ENCODE measurements around the gene PI4KA.

The PI4KA gene

GRCh38 chr22:20760084-20760483, 98.5 kb downstream of the PI4KA start:
- no peak for DNase-seq
- no peak overlapping the region for H3K4me3 ChIP-seq (ENCODE audit: low read depth, low read length)
- TF ChIP-seq, protein P1, sequence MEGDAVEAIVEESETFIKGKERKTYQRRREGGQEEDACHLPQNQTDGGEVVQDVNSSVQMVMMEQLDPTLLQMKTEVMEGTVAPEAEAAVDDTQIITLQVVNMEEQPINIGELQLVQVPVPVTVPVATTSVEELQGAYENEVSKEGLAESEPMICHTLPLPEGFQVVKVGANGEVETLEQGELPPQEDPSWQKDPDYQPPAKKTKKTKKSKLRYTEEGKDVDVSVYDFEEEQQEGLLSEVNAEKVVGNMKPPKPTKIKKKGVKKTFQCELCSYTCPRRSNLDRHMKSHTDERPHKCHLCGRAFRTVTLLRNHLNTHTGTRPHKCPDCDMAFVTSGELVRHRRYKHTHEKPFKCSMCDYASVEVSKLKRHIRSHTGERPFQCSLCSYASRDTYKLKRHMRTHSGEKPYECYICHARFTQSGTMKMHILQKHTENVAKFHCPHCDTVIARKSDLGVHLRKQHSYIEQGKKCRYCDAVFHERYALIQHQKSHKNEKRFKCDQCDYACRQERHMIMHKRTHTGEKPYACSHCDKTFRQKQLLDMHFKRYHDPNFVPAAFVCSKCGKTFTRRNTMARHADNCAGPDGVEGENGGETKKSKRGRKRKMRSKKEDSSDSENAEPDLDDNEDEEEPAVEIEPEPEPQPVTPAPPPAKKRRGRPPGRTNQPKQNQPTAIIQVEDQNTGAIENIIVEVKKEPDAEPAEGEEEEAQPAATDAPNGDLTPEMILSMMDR (IDR thresholded peaks at IDR 0.05; ENCODE audit: low read depth, low read length): no peak
- peaks cover 36% of the 10 kb centered on the region for H3K36me3 ChIP-seq
- H3K9me3 ChIP-seq: no peaks in the 10 kb centered on the region
- no peaks in the 10 kb centered on the region for H3K4me1 ChIP-seq
- H3K27me3 ChIP-seq: no peaks in the 10 kb centered on the region

- H3K36me3 ChIP-seq: peaks cover 22% of the 10 kb centered on the region
- no peak for DNase-seq
- H3K27me3 ChIP-seq: no peaks in the 10 kb centered on the region
- TF ChIP-seq, protein P1 (IDR thresholded peaks at IDR 0.05; ENCODE audit: low read depth, low read length): peak; percentile 11
- no peaks in the 10 kb centered on the region for H3K4me1 ChIP-seq
- no peaks in the 10 kb centered on the region for H3K9me3 ChIP-seq
- H3K4me3 ChIP-seq (ENCODE audit: low read depth, low read length): no peak overlapping the region
Measured at GRCh38 chr22:20758688-20759087, 99.9 kb downstream of the PI4KA start.

GRCh38 chr22:20756846-20757245, 101.8 kb downstream of the PI4KA start:
- H3K36me3 ChIP-seq: peaks cover 22% of the 10 kb centered on the region
- TF ChIP-seq, protein P1 (IDR thresholded peaks at IDR 0.05; ENCODE audit: low read depth, low read length): no peak
- no peak for DNase-seq

DNA sequence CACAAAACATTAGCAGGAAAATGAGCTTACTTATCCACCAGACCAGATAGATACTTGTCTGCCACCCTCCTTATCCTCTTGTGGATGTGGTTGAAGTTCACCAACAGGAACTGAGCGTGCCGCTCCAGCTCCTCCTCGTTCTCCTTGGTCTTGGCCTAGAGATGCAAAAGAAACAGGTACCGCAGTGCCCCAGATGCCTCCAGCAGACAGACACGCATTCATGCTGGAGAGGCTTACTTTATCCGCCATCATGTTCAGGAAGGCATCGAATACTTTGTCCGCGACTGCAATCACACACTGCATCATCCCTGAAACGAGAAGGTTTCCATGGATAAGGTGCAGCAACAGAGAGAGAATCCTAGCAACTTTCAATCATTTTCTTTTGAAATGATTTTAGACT, 105.7 kb downstream of the PI4KA start:
- H3K36me3 ChIP-seq: peaks cover 22% of the 10 kb centered on the region
- no peak overlapping the region for H3K4me3 ChIP-seq (ENCODE audit: low read depth, low read length)
- no peaks in the 10 kb centered on the region for H3K4me1 ChIP-seq
- no peak for DNase-seq
- TF ChIP-seq, protein P1 (IDR thresholded peaks at IDR 0.05; ENCODE audit: low read depth, low read length): no peak
- no peaks in the 10 kb centered on the region for H3K27me3 ChIP-seq
- H3K9me3 ChIP-seq: no peaks in the 10 kb centered on the region

More at GRCh38 chr22:20756846-20757245, 101.8 kb downstream of the PI4KA start:
- H3K27me3 ChIP-seq: no peaks in the 10 kb centered on the region
- H3K9me3 ChIP-seq: no peaks in the 10 kb centered on the region
- no peak overlapping the region for H3K4me3 ChIP-seq (ENCODE audit: low read depth, low read length)
- H3K4me1 ChIP-seq: no peaks in the 10 kb centered on the region

- Histone ChIP-seq H3K4me1 (no peaks in the 10 kb centered on the region), H3K36me3 (peaks cover 26% of the 10 kb centered on the region), H3K27me3 (no peaks in the 10 kb centered on the region), H3K9me3 (no peaks in the 10 kb centered on the region), H3K4me3 (ENCODE audit: low read depth, low read length) (no peak overlapping the region)
- DNase-seq: no peak
- TF ChIP-seq, protein P1 (IDR thresholded peaks at IDR 0.05; ENCODE audit: low read depth, low read length): no peak
Measured at GRCh38 chr22:20752104-20752741, 106.4 kb downstream of the PI4KA start.

DNA sequence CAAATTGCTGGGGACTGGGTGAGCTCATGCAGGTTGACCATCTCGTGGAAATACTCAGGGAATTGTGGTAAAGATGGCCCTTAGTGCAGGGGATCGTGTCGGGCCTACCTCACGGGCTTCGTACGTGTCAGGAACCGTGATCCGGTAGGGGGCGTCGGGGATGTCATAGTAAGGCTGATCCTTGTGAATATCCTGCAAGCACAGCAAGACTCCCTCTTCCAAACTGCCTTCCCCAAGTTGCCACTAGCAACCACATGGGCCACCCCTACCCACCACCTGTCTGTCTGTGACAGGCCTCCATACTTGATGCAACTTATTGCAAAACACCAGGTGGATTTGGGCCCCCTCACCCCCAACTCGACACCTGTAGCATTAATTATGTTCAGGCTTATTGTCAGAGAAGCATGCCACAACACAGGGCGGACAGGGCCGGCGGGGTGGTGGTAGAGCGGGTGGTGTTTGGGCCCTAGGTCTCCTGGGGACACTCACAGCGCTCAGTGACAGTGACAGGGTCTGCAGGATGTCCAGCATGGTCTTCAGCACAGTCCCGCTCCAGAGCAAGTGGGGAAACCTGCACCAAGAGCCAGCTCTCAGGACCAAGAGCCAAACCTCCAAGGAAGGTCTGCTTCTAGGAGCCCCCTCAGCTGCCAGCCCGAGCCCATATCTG, 107.3 kb downstream of the PI4KA start:
- H3K27me3 ChIP-seq: no peaks in the 10 kb centered on the region
- H3K36me3 ChIP-seq: peaks cover 33% of the 10 kb centered on the region
- no peaks in the 10 kb centered on the region for H3K4me1 ChIP-seq
- no peaks in the 10 kb centered on the region for H3K9me3 ChIP-seq
- TF ChIP-seq, protein P1 (IDR thresholded peaks at IDR 0.05; ENCODE audit: low read depth, low read length): no peak
- H3K4me3 ChIP-seq (ENCODE audit: low read depth, low read length): no peak overlapping the region
- DNase-seq: no peak
